SIG-M5 (cell line): ENCODE data around the gene SOX5.
"Not testable (repeated sequence)": the region's sequence is repeated elsewhere in the genome, so short reads cannot be mapped to it uniquely, and the experiment has no call there.

Source experiments
- DNase-seq: peaks from one replicate; lab custom pipeline; 2025; lab: John Stamatoyannopoulos, UW

SOX5 gene

DNA sequence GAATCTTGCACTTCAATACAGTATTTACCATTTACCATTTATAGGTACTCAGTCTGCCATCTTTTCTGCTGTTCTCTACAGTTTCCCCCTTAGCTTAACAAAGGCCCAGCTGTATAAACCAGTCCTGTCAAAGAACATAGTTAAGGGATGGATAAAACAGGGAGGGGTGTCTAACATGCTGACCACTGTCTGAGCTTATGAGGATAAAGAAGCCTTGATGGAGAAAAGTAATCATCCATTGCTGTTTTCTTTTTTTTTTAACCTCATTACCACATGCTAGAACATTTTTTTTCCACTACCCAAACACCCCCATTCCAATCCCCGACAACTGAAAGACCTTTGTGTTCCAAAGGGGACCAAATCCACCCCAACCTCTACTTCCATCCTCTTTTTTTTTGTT, 39.9 kb downstream of the SOX5 start:
- no peak for DNase-seq

DNA sequence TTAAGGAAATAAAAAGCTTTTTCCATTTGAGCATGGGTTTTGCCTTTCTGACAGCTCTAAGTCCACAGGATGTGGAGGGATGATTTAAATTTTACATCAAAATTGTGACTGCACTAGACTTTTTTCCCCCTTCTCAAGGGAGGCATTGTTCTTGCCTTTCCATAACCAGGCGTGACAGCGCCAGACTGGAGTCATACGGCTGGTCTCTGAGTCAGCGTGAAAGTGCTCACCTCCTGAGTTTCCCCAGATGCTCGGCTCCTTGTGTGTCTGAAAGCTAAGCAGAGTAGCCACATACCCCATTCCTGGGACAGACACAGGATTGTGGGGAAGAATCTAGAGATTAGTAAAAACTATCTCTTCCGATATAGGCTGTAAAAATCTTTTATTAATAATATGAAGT, 43.1 kb downstream of the SOX5 start:
- no peak for DNase-seq

- no peak for DNase-seq
These were observed 50.0 kb downstream of the SOX5 start for GRCh38 chr12:23899434-23899833.

DNA sequence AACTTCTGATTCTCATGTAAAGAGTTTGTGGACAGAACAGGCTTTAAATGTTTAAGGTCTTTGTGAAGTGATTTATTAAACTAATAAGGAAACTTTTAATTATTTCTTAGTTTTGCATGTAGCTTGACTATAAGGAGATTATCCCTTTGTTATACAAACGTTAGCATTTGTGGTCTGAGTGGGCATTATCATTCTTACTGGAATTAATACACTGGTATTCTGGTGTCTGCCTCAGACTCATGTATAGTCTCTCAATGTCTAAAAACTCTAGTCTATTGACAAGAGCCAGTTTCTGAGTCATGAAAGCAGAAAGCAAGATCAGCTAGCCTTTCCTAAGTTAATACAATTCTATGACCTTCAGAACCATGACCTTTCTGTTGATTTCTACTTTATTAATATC, 51.3 kb downstream of the SOX5 start:
- DNase-seq: no peak

DNA sequence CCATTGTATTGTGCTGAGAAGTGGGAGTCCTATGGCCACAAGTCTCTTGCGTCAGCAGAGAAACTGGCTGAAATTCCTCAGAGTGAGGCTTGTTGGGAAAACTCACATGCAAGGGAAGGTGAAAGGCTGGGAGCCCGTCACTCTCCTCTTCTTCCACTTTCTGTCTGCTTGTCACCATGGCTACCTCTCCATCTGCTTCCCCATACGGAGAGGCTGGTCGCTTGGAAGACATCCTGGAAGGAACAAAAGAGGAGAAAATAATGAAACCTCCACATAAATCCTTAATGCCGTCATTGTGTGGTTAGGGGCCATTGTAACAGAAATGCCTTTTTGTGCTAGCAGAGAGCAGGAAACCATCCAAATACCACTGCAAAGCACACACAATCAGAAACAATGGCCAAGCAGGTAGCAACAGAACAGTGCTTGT, 53.7 kb downstream of the SOX5 start:
- DNase-seq: no peak

DNA sequence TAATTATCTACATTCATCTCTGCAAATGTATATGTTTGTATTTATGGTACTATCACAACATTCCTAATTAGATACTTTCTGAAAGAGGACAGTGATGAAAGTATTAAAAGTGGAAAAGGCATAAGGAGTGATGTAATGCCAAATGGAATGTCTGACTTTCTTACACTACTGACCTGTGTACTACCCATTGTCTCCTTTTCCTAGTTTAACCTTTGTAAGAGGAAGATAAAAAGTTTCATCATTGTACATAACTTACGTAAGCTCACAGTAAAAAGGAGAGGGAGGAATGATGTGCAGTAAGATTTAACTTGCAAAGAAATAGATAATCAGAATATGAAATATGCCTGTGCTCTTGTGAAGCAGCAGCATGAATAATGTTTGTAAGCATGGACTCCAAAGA, 55.9 kb downstream of the SOX5 start:
- DNase-seq: no peak

GRCh38 chr12:23891115-23891514, 58.4 kb downstream of the SOX5 start:
- DNase-seq: no peak

DNA sequence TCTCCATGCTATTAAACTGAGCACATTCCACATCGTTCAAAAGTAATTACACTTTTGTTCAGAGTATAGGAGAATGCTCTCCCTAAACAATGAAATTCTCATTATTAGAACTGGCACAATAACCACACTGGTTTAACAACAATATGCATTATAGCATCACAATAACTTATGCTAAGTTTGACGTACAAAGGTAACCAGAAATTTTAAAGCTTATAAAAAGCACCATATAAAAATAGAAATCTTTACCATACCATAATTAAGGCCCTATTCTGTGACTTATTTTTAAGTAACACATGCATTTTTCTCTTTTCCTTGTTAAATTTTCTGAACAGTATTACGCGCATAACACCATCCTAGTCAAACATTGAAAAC, 60.4 kb downstream of the SOX5 start:
- no peak for DNase-seq

DNA sequence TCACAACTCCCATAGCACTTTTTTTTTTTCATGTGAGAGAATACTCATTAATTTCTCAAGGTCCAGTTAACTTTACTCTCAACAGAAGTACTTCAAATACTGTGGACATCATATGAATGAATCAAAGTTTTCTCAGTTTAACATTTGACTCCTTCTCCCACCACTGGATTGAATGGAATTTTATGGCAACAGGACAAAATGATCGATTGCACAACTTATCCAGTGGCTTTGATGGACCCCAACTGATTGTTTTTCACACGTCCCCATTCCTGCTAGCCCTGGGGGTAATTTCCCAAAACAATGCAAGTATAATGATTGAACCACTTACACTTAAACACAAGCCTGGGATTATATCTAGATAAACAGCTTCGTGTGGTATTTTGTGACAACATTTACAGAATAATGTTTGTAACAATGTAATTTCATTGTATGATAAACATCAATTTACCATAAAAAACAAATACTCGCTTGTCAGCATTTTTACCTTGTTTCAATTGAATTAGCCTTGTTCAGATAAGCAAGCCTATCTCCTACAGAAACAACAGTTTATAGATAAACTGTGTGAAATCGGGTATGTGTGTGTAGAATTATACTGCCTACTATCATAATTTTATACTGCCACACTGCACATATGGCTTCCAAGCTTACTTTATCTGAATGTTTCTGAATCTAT, 60.9 kb downstream of the SOX5 start:
- no peak for DNase-seq

GRCh38 chr12:23887055-23887835, 62.2 kb downstream of the SOX5 start:
- no peak for DNase-seq

DNA sequence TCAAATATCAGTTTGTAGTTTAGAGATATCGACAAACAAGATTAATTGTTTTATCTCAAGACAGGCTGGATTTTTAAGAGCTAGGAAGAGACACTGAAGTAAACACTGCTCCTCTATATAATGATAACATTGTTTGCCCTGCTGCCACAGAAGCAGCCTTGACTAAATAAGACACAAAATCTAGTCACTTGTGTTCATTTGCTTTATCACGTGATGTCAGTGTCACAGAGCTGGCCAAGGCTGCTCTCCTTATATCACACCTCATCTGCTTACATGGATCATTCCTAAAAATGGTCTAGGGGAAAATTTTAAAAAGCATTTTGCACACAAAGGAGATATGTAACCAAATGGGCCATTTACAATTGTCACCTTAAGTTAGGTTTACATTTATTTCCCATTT, 64.1 kb downstream of the SOX5 start:
- DNase-seq: no peak

DNA sequence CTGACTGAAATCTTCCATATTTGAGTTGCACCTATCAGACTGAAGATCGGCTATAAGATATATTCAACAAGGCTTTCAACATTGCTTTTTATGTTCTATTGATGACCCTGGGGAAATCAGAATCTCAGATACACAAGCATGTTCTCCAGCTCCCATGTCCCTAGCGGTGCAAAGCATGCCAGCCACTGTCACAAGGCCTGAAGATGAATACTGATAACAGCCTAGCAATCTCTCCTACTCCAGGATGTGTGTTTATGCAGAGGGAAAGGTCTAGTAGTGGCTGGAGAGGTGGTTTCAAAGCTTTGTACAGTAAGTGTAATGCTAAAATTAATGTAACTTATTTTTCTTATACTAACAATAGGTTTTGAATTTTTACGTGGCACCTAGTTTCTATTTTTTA, 64.6 kb downstream of the SOX5 start:
- no peak for DNase-seq

- DNase-seq: no peak
These were observed 68.5 kb downstream of the SOX5 start for GRCh38 chr12:23880988-23881387.

- DNase-seq: not testable (repeated sequence)
These were observed 72.9 kb downstream of the SOX5 start for GRCh38 chr12:23876618-23877017.

DNA sequence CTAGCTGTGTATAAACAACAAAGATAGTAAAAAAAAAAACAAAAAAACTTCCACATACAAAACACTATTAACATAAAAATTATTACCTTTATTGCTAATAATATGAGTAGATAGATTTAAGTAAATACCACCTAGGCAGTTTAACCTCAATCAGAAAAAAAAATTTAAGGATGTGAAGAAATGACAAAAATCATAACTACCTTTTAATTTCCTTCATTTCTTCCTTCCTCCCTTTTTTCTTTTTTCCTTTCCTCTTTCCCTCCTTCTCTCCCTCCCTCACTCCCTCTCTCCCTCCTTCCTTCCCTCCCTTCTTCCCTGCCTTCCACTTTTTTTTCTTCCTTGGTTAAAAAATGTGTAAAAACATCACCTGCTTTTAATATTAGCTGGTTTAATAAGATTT, 81.7 kb downstream of the SOX5 start:
- DNase-seq: no peak

GRCh38 chr12:23862701-23863100, 86.8 kb downstream of the SOX5 start:
- DNase-seq: no peak

DNA sequence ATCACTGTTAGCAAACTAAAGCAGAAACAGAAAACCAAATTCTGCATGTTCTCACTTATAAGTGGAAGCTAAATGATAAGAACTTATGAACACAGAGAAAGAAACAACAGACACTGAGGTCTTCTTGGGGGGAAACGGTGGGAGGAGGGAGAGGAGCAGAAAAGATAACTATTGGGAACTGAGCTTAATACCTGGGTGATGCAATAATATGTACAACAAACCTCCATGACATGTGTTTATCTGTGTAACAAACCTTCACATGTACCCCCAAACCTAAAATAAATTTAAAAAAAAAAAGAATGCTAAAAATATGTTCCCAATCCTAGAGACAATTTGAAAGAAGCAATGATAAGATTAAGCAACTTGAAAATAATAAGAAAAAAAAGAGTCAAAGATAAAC, 89.5 kb downstream of the SOX5 start:
- DNase-seq: no peak

DNA sequence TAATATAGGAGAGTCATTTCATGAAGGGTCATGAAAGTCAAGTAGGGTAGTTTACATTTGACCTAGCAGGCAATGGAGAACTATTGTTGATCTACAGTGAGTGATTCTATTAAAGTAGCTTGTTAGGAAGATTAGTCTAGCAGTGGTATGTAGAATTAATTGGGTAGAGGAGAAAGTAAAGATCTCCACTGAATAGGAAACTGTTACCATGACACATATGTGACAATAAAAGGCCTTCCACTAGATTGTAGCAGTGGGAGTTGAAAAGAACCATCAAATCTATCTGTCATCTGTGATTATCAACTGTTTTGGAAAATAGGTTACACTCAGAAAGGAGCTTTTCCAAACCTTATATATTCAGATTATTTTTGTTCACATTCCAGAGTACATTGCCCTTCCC, 92.3 kb downstream of the SOX5 start:
- no peak for DNase-seq

GRCh38 chr12:23855813-23856212, 93.7 kb downstream of the SOX5 start:
- DNase-seq: no peak

DNA sequence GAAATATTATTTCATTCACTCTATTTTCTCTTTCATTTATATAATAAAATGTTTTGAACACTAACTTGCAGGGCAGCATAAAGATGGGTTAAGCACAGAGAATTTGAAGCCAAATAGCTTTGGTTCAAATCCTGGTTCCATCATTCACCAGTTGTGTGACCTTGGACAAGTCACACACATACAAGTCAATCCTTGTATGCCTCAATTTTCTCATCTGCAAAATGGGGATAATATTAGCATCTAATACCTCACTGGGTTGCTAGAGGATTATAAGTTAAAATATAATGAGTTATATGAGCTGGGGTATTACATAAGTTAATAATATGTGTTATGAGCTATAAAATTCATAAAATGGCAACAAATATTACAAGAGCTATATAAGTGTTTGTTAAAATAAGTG, 94.9 kb downstream of the SOX5 start:
- no peak for DNase-seq

DNA sequence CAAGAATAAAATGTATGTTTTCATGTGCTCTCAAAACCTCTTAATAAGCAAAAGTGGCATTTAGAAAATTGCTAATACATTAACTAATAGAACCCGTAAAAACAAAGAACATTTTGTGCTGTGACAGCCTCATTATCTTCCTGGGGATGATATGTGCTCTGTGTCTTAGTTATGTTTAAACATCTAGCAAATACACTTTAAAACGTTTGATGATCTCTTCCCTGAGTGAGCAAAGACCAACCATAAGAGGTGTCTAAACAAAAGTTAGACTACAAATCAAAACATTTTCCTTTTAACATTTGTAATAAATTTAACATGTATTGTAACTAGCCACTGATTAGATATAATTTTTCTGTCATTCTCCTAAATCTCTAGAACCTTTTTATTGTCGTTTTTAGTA, 95.8 kb downstream of the SOX5 start:
- DNase-seq: no peak

DNA sequence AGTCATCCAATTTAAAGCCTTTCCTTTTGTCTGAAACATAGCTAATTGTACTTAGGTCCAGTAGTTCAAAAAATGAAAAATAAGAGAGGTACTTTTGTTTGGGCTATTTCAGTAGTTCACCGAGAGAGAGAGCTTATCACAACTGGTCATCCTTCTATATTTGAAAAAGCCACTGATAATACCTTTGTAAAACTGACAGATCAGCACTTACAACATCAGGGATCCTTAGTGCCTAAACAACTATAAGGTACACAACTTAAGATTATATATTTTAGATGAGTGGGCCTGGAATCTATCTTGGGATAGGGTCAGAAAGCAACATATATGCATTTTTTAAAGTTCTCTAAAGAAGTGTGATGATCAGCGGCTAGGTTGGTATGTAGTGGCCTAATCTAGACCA, 97.9 kb downstream of the SOX5 start:
- DNase-seq: no peak

GRCh38 chr12:23847857-23848256, 101.6 kb downstream of the SOX5 start:
- DNase-seq: no peak

- no peak for DNase-seq
These were observed 105.5 kb downstream of the SOX5 start for GRCh38 chr12:23843958-23844357.
